ENCODE measurements around the gene FAM120A. TPM values are rescaled to one million over a fixed set of nuclear protein-coding genes. Genes with fewer than 3 reads are reported as not detected.

FAM120A gene
- total RNA-seq, 1 experiment from 2014 or later, result 98.2 TPM

DNA sequence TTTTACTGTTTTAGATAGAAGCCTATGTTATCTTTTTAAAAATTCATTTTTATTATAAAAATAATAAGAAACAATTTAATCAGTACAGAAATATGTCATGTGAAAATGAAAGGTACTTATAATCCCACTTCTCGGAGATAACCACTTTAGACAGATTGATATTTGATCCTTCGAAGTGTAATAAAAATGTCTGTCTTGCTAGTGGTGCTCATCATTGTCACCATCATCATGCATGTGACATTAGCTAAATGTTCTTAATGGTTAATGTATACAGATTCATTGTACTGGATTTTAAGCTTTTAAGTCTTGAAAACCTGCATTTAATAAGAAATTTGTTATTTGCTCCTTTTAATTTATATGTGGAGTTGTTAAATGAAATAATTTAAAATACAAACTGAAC lies 32.0 kb downstream of the FAM120A start:
- H3K27me3 Mint-ChIP-seq (ENCODE audit: unreplicated experiment), result no peaks in the 10 kb centered on the region
- no peak overlapping the region for H3K4me3 Mint-ChIP-seq (ENCODE audit: low read depth, unreplicated experiment)
- no TSS peak for BruUV-seq (replicated peaks)
- H3K27ac Mint-ChIP-seq (ENCODE audit: unreplicated experiment), result no peak overlapping the region
- intact Hi-C loops (cut with micrococcal nuclease; ENCODE audit: unreplicated experiment), result no loop called here
- peaks cover 28% of the 10 kb centered on the region for H3K36me3 Mint-ChIP-seq (ENCODE audit: insufficient read depth, unreplicated experiment)
- CTCF ChIA-PET, result interaction anchor here (0.7 kb wide), 1 partner anchor 1017 kb away, joined by 3 read pairs; no protein-coding TSS in a partner anchor
- peaks cover 8% of the 10 kb centered on the region for H3K4me1 Mint-ChIP-seq (ENCODE audit: low read depth, unreplicated experiment)
- TF ChIP-seq, protein P1, sequence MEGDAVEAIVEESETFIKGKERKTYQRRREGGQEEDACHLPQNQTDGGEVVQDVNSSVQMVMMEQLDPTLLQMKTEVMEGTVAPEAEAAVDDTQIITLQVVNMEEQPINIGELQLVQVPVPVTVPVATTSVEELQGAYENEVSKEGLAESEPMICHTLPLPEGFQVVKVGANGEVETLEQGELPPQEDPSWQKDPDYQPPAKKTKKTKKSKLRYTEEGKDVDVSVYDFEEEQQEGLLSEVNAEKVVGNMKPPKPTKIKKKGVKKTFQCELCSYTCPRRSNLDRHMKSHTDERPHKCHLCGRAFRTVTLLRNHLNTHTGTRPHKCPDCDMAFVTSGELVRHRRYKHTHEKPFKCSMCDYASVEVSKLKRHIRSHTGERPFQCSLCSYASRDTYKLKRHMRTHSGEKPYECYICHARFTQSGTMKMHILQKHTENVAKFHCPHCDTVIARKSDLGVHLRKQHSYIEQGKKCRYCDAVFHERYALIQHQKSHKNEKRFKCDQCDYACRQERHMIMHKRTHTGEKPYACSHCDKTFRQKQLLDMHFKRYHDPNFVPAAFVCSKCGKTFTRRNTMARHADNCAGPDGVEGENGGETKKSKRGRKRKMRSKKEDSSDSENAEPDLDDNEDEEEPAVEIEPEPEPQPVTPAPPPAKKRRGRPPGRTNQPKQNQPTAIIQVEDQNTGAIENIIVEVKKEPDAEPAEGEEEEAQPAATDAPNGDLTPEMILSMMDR (IDR thresholded peaks at IDR 0.05; ENCODE audit: unreplicated experiment), result no peak
- DNase-seq, result no peak
- H3K9me3 Mint-ChIP-seq (ENCODE audit: low read depth, unreplicated experiment), result no peaks in the 10 kb centered on the region

DNA sequence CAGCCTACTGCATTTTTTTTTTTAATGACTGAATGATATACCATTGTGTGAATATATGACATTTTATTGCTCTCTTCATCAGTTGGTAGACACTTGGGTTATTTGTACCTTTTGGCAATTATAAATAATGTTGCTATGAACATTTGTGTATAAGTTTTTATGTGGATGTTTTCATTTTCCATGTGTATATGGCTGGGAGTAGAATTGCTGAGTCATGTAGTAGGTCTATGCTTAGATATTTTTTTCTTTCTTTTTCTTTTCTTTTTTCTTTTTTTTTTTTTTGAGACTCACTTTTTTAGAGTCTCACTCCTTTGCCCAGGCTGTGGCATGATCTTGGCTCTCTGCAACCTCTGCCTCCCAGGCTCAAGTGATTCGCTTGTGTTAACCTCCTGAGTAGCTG lies 34.8 kb downstream of the FAM120A start:
- Mint-ChIP-seq H3K27me3 (ENCODE audit: unreplicated experiment) (no peaks in the 10 kb centered on the region), H3K4me3 (ENCODE audit: low read depth, unreplicated experiment) (no peak overlapping the region)

DNA sequence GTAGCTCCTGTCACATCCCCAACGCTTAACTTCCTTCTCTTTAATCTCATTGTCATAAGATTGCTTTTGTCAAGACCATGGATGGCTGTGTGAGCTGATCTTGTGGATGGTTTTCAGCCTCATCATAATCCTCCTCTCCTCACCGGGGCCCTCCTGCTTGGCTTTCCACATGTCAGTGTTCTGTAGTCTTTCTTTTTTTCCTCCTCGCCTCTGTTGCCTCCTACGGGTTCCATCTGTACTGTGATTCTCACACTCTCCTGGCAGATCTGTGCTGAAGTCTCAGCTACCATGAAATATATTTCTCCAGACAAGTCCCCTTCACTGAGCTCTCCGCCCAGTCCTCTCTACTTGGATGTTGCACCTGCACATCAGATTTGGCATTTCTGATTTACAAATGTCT lies 36.8 kb downstream of the FAM120A start:
- H3K4me1 Mint-ChIP-seq (ENCODE audit: low read depth, unreplicated experiment), result no peaks in the 10 kb centered on the region
- no peak overlapping the region for H3K27ac Mint-ChIP-seq (ENCODE audit: unreplicated experiment)
- no peak overlapping the region for H3K4me3 Mint-ChIP-seq (ENCODE audit: low read depth, unreplicated experiment)
- H3K9me3 Mint-ChIP-seq (ENCODE audit: low read depth, unreplicated experiment), result no peaks in the 10 kb centered on the region
- intact Hi-C loops (cut with micrococcal nuclease; ENCODE audit: unreplicated experiment), result no loop called here
- DNase-seq, result no peak
- CTCF ChIA-PET, result no interaction called here
- TF ChIP-seq, protein P1 (IDR thresholded peaks at IDR 0.05; ENCODE audit: unreplicated experiment), result no peak
- no peaks in the 10 kb centered on the region for H3K27me3 Mint-ChIP-seq (ENCODE audit: unreplicated experiment)
- BruUV-seq (replicated peaks), result no TSS peak
- peaks cover 6% of the 10 kb centered on the region for H3K36me3 Mint-ChIP-seq (ENCODE audit: insufficient read depth, unreplicated experiment)

More for the DNA sequence above, 34.8 kb downstream of the FAM120A start:
- Mint-ChIP-seq H3K4me1 (ENCODE audit: low read depth, unreplicated experiment) (peaks cover 8% of the 10 kb centered on the region), H3K9me3 (ENCODE audit: low read depth, unreplicated experiment) (no peaks in the 10 kb centered on the region), H3K27ac (ENCODE audit: unreplicated experiment) (no peak overlapping the region), H3K36me3 (ENCODE audit: insufficient read depth, unreplicated experiment) (peaks cover 19% of the 10 kb centered on the region)
- no TSS peak for BruUV-seq (replicated peaks)
- intact Hi-C loops (cut with micrococcal nuclease; ENCODE audit: unreplicated experiment), result no loop called here
- no peak for DNase-seq
- TF ChIP-seq, protein P1 (IDR thresholded peaks at IDR 0.05; ENCODE audit: unreplicated experiment), result no peak
- CTCF ChIA-PET, result no interaction called here

DNA sequence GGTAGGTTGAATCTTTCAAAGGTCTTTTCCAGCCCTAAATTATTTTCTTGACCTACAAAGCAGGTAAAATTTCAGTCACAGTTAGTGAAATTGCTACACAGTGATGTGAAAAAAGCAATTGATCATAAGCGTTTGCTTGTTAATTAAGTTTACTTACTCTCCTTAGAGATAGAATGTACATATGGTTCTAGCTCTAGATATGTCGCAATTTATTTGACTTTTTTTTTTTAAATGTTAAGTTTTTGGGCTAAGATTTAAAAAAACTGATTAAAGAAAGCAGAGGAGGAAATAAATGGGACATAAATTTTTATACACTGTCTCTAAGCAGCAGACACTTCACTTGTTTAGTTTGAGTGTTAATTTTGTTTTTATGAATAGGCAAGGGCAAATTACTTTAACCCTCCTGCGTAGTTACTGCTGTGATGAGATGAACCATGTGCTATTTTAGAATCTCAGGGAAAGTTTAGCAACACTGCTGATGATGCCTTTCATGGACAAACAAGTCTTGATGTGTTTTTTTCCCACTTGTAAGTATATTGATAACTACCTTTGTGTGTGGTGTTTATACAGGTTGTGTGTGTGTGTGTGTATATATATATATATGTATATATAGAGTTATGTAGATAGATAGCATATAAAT lies 40.2 kb downstream of the FAM120A start:
- no peaks in the 10 kb centered on the region for H3K9me3 Mint-ChIP-seq (ENCODE audit: low read depth, unreplicated experiment)
- H3K36me3 Mint-ChIP-seq (ENCODE audit: insufficient read depth, unreplicated experiment), result peaks cover 11% of the 10 kb centered on the region
- CTCF ChIA-PET, result no interaction called here
- no TSS peak for BruUV-seq (replicated peaks)
- H3K27ac Mint-ChIP-seq (ENCODE audit: unreplicated experiment), result no peak overlapping the region
- no peaks in the 10 kb centered on the region for H3K27me3 Mint-ChIP-seq (ENCODE audit: unreplicated experiment)
- TF ChIP-seq, protein P1 (IDR thresholded peaks at IDR 0.05; ENCODE audit: unreplicated experiment), result no peak
- DNase-seq, result no peak
- no peaks in the 10 kb centered on the region for H3K4me1 Mint-ChIP-seq (ENCODE audit: low read depth, unreplicated experiment)
- H3K4me3 Mint-ChIP-seq (ENCODE audit: low read depth, unreplicated experiment), result no peak overlapping the region
- intact Hi-C loops (cut with micrococcal nuclease; ENCODE audit: unreplicated experiment), result no loop called here
